Ovary (tissue), 9 donors: Measurements from ENCODE around the gene BPTF. TPM values are rescaled to one million over a fixed set of nuclear protein-coding genes. Genes with fewer than 3 reads are reported as not detected.
"Not testable (repeated sequence)": the region's sequence is repeated elsewhere in the genome, so short reads cannot be mapped to it uniquely, and the experiment has no call there.

ENCODE experiments used
- DNase-seq, 5 donors: peaks; one replicate each; pipeline ENCODE4 v3.0.0-alpha.2; 2019 to 2020
- H3K27ac ChIP-seq, 2 donors: fragments of 200-600 bp; one replicate each; pipeline versions ENCODE4 v1.5.1 to v1.8.0; 2019 to 2022
- H3K27me3 ChIP-seq: fragments of 200-600 bp; one replicate; pipeline ENCODE4 v1.8.0; 2022
- H3K36me3 ChIP-seq: fragments of 200-600 bp; sonication (generic); one replicate; pipeline ENCODE4 v1.5.1; 2019
- H3K4me1 ChIP-seq: one replicate; pipeline ENCODE4 v1.8.1; 2013; ENCODE audit warnings: mild to moderate bottlenecking, moderate library complexity; ENCODE audit not compliant: insufficient read depth
- H3K4me3 ChIP-seq: fragments of 200-600 bp; sonication (generic); one replicate; pipeline ENCODE4 v1.5.1; 2017
- H3K9me3 ChIP-seq, 2 donors: fragments of 200-600 bp in 1 of 2; sonication (generic) in 1 of 2; one replicate each; pipeline versions ENCODE4 v1.5.1 to v1.8.1; 2013 to 2019; ENCODE audit warnings: mild to moderate bottlenecking in 1 of 2, moderate library complexity in 1 of 2
- EP300 ChIP-seq: sonication (generic); formaldehyde crosslinking; IDR thresholded peaks from one replicate; pipeline ENCODE4 v1.6.1; 2017; ENCODE audit warnings: antibody characterized with exemption
- POLR2A ChIP-seq: fragments of 450-650 bp; IDR thresholded peaks from one replicate; pipeline ENCODE4 v1.6.1; 2017; ENCODE audit warnings: antibody characterized with exemption, mild to moderate bottlenecking, moderate library complexity
- WGBS, 3 donors: extraction: QIAGEN DNeasy Blood & Tissue Kit in 1 of 3; methylation state at CpG; one replicate each; pipeline versions ENCODE4 v1.1.5 to v1.1.7; 2013 to 2017; 5-methylcytosine and 5-hydroxymethylcytosine counted together
- intact Hi-C, 4 donors: fragments of 100-400 bp; cut with DNase I; formaldehyde crosslinking; loops; one replicate each; pipeline versions ENCODE4 v1.11.0 to v1.15.1; 2022 to 2023
- polyA plus RNA-seq, 2 donors: library from polyadenylated mRNA; stranded (reverse); fragments of 200-250 nt in 1 of 2; fragments of 350-450 nt in 1 of 2; fragmentation: Illumina TruSeq in 1 of 2; extraction: RNeasy Lipid Tissue Mini Kit (QIAGEN cat#74804) in 1 of 2; gene quantifications; one replicate each; pipeline ENCODE4 v1.2.3, GENCODE V29; 2013 to 2014
- total RNA-seq, 7 donors: library from RNA; depleted of rRNA in 2 of 7; stranded (reverse); fragments of >200 nt in 2 of 7; fragmentation: NEBNext Ultra II Directional in 3 of 7; extraction: Animal tissue kit (Norgen Biotek cat#: 25700) in 3 of 7; gene quantifications; one replicate each; pipeline versions ENCODE4 v1.1.0 to v1.2.4, GENCODE V29; 2016 to 2023
- TF ChIP-seq, protein P1 (sequence below), 3 donors: fragments of 450-650 bp in 2 of 3; fragments of 200-600 bp in 1 of 3; IDR thresholded peaks; one replicate each; pipeline versions ENCODE4 v1.5.1 to v1.8.0; 2016 to 2022; ENCODE audit warnings: antibody characterized with exemption in 3 of 3, mild to moderate bottlenecking in 1 of 3
- donor health status: DM: no; HTN: no; CAD: no; lungs with moderate emphysema.
- donor health status: DM: no; HTN: no; CAD: no.
- donor health status: Bipolar disorder and iron deficiency.
- donor health status: DM: yes; HTN: yes; CAD: no.
- donor health status: DM: no; HTN: no; CAD: no.
- donor health status: DM: yes; HTN: yes; CAD: no.

Gene BPTF
- total and polyA plus RNA-seq, 9 donors, result 28.5 to 120 (median 91.7) TPM

DNA sequence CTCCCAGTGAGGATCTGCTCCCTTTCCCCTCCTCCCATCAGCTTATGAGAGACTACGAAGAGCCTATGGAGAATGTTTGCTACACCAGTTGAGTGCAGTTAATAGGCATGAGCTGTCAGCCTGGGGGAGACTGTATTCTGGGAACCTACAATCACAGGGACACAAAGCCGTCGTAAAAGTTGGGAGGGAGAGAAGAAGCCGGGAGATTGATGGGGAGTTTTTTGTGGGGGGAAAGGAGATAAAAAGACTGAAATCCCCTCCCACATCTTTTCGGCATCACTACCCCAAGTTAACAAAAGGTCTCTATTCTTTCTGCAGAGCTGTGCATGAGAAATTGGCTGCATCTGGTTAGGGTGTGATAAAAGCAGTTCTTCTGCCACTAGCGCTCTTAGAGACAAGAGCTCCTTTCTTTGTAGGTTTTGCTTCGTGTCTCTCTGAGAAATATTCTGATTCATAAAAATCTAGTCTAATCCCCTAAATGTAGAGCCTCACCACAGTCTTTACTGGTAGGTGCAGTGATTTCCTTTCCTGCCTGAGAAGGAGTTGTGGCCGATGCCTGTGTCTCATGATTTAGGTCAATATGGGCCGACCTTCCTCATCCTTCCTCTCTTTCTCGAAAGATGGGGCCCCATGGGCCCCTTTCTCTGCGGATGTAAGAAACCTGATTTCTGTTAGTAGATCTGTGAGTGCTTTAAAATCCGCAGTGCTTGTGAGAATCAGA, 77.4 kb downstream of the BPTF start:
- H3K9me3 ChIP-seq, result no peaks in the 10 kb centered on the region
- no peak for TF ChIP-seq POLR2A
- TF ChIP-seq, protein P1, sequence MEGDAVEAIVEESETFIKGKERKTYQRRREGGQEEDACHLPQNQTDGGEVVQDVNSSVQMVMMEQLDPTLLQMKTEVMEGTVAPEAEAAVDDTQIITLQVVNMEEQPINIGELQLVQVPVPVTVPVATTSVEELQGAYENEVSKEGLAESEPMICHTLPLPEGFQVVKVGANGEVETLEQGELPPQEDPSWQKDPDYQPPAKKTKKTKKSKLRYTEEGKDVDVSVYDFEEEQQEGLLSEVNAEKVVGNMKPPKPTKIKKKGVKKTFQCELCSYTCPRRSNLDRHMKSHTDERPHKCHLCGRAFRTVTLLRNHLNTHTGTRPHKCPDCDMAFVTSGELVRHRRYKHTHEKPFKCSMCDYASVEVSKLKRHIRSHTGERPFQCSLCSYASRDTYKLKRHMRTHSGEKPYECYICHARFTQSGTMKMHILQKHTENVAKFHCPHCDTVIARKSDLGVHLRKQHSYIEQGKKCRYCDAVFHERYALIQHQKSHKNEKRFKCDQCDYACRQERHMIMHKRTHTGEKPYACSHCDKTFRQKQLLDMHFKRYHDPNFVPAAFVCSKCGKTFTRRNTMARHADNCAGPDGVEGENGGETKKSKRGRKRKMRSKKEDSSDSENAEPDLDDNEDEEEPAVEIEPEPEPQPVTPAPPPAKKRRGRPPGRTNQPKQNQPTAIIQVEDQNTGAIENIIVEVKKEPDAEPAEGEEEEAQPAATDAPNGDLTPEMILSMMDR (IDR thresholded peaks at IDR 0.05), result no peak
- TF ChIP-seq EP300, result no peak
- 78 to 81% (median 81%) methylated on average over 12 of the region's 12 CpGs for WGBS, 3 donors
- intact Hi-C loops, result no loop called here
- H3K4me1 ChIP-seq, result no peaks in the 10 kb centered on the region
- no peaks in the 10 kb centered on the region for H3K36me3 ChIP-seq
- no peaks in the 10 kb centered on the region for H3K27me3 ChIP-seq
- DNase-seq, result no peak
- no peak overlapping the region for H3K4me3 ChIP-seq
- no peak overlapping the region for H3K27ac ChIP-seq

DNA sequence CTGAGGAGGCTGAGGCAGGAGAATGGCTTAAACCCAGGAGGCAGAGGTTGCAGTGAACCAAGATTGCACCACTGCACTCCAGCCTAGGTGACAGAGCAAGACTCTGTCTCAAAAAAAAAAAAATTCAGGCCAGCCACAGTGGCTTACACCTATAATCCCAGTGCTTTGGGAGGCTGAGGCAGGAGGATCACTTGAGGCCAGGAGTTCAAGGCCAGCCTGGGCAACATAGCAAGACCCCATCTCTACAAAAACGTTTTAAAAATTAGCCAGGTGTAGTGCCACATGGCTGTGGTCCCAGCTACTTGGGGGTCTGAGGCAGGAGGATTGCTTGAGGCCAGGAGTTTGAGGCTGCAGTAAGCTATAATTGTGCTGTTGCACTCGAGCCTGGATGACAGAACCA, 80.0 kb downstream of the BPTF start:
- H3K36me3 ChIP-seq, H3K4me1 ChIP-seq, DNase-seq, H3K27me3 ChIP-seq, H3K9me3 ChIP-seq, H3K4me3 ChIP-seq, H3K27ac ChIP-seq, intact Hi-C loops: not testable (repeated sequence)
- WGBS, 3 donors, result 47 to 57% (median 49%) methylated on average over 2 of the region's 2 CpGs

DNA sequence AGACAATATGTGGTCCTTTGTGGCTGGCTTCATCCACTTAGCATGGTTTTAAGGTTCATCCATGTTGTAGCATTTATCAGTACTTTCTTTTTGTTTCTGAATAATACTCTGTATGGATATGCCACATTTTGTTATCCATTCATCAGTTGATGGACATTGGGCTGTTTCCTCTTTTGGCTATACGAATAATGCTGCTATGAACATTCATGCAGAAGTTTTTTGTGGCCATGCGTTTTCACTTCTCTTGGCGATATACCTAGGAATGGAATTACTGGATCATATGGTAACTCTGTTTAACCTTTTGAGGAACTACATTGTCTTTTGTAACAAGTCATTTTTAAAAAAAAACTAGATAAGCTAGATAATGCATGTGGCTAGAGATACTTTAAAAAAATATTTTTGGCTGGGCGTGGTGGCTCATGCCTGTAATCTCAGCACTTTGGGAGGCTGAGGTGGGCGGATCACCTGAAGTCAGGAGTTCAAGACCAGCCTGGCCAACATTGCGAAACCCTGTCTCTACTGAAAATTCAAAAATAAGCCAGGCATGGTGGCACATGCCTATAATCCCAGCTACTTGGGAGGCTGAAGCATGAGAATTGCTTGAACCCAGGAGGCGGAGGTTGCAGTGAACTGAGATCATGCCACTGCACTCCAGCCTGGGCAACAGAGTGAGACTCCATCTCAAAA, 85.0 kb downstream of the BPTF start:
- H3K36me3 ChIP-seq, intact Hi-C loops, H3K27me3 ChIP-seq, H3K27ac ChIP-seq, H3K9me3 ChIP-seq, H3K4me1 ChIP-seq, DNase-seq, H3K4me3 ChIP-seq: not testable (repeated sequence)
- WGBS, 3 donors, result 95 to 98% (median 97%) methylated on average over 7 of the region's 7 CpGs

DNA sequence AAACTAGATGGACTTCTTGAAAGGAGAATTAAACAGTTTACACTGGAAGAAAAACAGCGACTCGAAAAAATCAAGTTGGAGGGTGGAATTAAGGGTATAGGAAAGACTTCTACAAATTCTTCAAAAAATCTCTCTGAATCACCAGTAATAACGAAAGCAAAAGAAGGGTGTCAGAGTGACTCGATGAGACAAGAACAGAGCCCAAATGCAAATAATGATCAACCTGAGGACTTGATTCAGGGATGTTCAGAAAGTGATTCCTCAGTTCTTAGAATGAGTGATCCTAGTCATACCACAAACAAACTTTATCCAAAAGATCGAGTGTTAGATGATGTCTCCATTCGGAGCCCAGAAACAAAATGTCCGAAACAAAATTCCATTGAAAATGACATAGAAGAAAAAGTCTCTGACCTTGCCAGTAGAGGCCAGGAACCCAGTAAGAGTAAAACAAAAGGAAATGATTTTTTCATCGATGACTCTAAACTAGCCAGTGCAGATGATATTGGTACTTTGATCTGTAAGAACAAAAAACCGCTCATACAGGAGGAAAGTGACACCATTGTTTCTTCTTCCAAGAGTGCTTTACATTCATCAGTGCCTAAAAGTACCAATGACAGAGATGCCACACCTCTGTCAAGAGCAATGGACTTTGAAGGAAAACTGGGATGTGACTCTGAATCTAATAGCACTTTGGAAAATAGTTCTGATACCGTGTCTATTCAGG, 85.9 kb downstream of the BPTF start:
- Histone ChIP-seq H3K27ac (no peak overlapping the region), H3K36me3 (no peaks in the 10 kb centered on the region), H3K27me3 (no peaks in the 10 kb centered on the region), H3K4me1 (no peaks in the 10 kb centered on the region), H3K4me3 (no peak overlapping the region), H3K9me3 (no peaks in the 10 kb centered on the region)
- TF ChIP-seq POLR2A (no peak), EP300 (no peak)
- TF ChIP-seq, protein P1 (IDR thresholded peaks at IDR 0.05), result no peak
- WGBS, 3 donors, result 96% methylated on average over 10 of the region's 10 CpGs
- DNase-seq, result no peak
- intact Hi-C loops, result no loop called here

DNA sequence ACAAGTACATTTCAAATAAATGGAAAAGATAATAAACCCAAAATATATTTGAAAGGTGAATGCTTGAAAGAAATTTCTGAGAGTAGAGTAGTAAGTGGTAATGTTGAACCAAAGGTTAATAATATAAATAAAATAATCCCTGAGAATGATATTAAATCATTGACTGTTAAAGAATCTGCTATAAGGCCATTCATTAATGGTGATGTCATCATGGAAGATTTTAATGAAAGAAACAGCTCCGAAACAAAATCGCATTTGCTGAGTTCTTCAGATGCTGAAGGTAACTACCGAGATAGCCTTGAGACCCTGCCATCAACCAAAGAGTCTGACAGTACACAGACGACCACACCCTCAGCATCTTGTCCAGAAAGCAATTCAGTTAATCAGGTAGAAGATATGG, 86.8 kb downstream of the BPTF start:
- Histone ChIP-seq H3K4me1 (no peaks in the 10 kb centered on the region), H3K9me3 (no peaks in the 10 kb centered on the region), H3K4me3 (no peak overlapping the region), H3K27ac (no peak overlapping the region), H3K27me3 (no peaks in the 10 kb centered on the region), H3K36me3 (no peaks in the 10 kb centered on the region)
- DNase-seq, result no peak
- TF ChIP-seq, protein P1 (IDR thresholded peaks at IDR 0.05), result no peak
- no peak for TF ChIP-seq POLR2A
- no peak for TF ChIP-seq EP300
- 94 to 98% (median 97%) methylated on average over 4 of the region's 4 CpGs for WGBS, 3 donors
- intact Hi-C loops, result no loop called here
